Ovary (tissue), 9 donors: ENCODE data around the gene UCK1. TPM values are rescaled to one million over a fixed set of nuclear protein-coding genes. Genes with fewer than 3 reads are reported as not detected.

ENCODE experiments used
- DNase-seq, 5 donors: peaks; one replicate each; pipeline ENCODE4 v3.0.0-alpha.2; 2019 to 2020
- H3K27ac ChIP-seq, 2 donors: fragments of 200-600 bp; one replicate each; pipeline versions ENCODE4 v1.5.1 to v1.8.0; 2019 to 2022
- H3K27me3 ChIP-seq: fragments of 200-600 bp; one replicate; pipeline ENCODE4 v1.8.0; 2022
- H3K36me3 ChIP-seq: fragments of 200-600 bp; sonication (generic); one replicate; pipeline ENCODE4 v1.5.1; 2019
- H3K4me1 ChIP-seq: one replicate; pipeline ENCODE4 v1.8.1; 2013; ENCODE audit warnings: mild to moderate bottlenecking, moderate library complexity; ENCODE audit not compliant: insufficient read depth
- H3K4me3 ChIP-seq: fragments of 200-600 bp; sonication (generic); one replicate; pipeline ENCODE4 v1.5.1; 2017
- H3K9me3 ChIP-seq, 2 donors: fragments of 200-600 bp in 1 of 2; sonication (generic) in 1 of 2; one replicate each; pipeline versions ENCODE4 v1.5.1 to v1.8.1; 2013 to 2019; ENCODE audit warnings: mild to moderate bottlenecking in 1 of 2, moderate library complexity in 1 of 2
- EP300 ChIP-seq: sonication (generic); formaldehyde crosslinking; IDR thresholded peaks from one replicate; pipeline ENCODE4 v1.6.1; 2017; ENCODE audit warnings: antibody characterized with exemption
- POLR2A ChIP-seq: fragments of 450-650 bp; IDR thresholded peaks from one replicate; pipeline ENCODE4 v1.6.1; 2017; ENCODE audit warnings: antibody characterized with exemption, mild to moderate bottlenecking, moderate library complexity
- WGBS, 3 donors: extraction: QIAGEN DNeasy Blood & Tissue Kit in 1 of 3; methylation state at CpG; one replicate each; pipeline versions ENCODE4 v1.1.5 to v1.1.7; 2013 to 2017; 5-methylcytosine and 5-hydroxymethylcytosine counted together
- intact Hi-C, 4 donors: fragments of 100-400 bp; cut with DNase I; formaldehyde crosslinking; loops; one replicate each; pipeline versions ENCODE4 v1.11.0 to v1.15.1; 2022 to 2023
- polyA plus RNA-seq, 2 donors: library from polyadenylated mRNA; stranded (reverse); fragments of 200-250 nt in 1 of 2; fragments of 350-450 nt in 1 of 2; fragmentation: Illumina TruSeq in 1 of 2; extraction: RNeasy Lipid Tissue Mini Kit (QIAGEN cat#74804) in 1 of 2; gene quantifications; one replicate each; pipeline ENCODE4 v1.2.3, GENCODE V29; 2013 to 2014
- total RNA-seq, 7 donors: library from RNA; depleted of rRNA in 2 of 7; stranded (reverse); fragments of >200 nt in 2 of 7; fragmentation: NEBNext Ultra II Directional in 3 of 7; extraction: Animal tissue kit (Norgen Biotek cat#: 25700) in 3 of 7; gene quantifications; one replicate each; pipeline versions ENCODE4 v1.1.0 to v1.2.4, GENCODE V29; 2016 to 2023
- TF ChIP-seq, protein P1 (sequence below), 3 donors: fragments of 450-650 bp in 2 of 3; fragments of 200-600 bp in 1 of 3; IDR thresholded peaks; one replicate each; pipeline versions ENCODE4 v1.5.1 to v1.8.0; 2016 to 2022; ENCODE audit warnings: antibody characterized with exemption in 3 of 3, mild to moderate bottlenecking in 1 of 3
- donor health status: DM: no; HTN: no; CAD: no; lungs with moderate emphysema.
- donor health status: DM: no; HTN: no; CAD: no.
- donor health status: Bipolar disorder and iron deficiency.
- donor health status: DM: yes; HTN: yes; CAD: no.
- donor health status: DM: no; HTN: no; CAD: no.
- donor health status: DM: yes; HTN: yes; CAD: no.

The UCK1 gene
- total and polyA plus RNA-seq, 9 donors = 19.8 to 37.9 (median 29.7) TPM

DNA sequence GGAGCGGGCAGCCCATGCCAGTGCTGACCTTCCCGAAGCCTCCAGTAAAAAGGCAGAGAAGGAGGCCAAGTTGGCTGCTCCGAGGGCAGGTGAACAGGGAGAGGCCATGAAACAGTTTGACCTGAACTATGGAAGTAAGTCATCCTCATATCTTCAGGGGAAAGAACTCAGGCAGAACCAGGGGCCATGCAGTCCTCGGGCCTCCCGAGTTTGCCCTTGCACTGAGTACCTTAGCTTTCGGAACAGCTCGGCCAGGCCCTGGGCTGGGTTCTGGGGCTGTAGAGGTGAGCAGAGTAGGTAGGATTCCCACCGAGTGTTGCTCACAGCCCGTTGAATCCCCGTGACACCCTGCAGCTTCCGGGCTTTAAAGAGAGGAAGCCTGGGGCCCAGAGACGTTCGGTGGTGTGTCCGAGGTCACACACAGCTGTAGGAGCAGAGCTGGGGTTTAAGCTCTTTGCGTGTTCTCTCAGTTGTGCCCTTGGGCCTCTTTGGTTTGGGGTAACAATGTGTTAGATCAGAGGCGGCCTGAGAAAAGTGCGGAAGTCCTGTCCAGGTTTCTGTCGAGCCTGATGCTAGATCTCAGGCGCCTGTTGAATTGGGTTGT lies 53.1 kb downstream of the UCK1 start:
- TF ChIP-seq, protein P1, sequence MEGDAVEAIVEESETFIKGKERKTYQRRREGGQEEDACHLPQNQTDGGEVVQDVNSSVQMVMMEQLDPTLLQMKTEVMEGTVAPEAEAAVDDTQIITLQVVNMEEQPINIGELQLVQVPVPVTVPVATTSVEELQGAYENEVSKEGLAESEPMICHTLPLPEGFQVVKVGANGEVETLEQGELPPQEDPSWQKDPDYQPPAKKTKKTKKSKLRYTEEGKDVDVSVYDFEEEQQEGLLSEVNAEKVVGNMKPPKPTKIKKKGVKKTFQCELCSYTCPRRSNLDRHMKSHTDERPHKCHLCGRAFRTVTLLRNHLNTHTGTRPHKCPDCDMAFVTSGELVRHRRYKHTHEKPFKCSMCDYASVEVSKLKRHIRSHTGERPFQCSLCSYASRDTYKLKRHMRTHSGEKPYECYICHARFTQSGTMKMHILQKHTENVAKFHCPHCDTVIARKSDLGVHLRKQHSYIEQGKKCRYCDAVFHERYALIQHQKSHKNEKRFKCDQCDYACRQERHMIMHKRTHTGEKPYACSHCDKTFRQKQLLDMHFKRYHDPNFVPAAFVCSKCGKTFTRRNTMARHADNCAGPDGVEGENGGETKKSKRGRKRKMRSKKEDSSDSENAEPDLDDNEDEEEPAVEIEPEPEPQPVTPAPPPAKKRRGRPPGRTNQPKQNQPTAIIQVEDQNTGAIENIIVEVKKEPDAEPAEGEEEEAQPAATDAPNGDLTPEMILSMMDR (IDR thresholded peaks at IDR 0.05) = no peak
- TF ChIP-seq EP300 (no peak), POLR2A (no peak)
- DNase-seq = no peak
- no peaks in the 10 kb centered on the region for H3K9me3 ChIP-seq
- intact Hi-C loops = loop anchor here in 3 of 4 donors (5.0 to 10.0 kb wide), 4 partner anchors 73 to 131 kb away; no protein-coding TSS in a partner anchor
- 79 to 83% (median 83%) methylated on average over 19 of the region's 19 CpGs for WGBS, 3 donors
- H3K4me3 ChIP-seq = no peak overlapping the region
- no peak overlapping the region for H3K27ac ChIP-seq
- no peaks in the 10 kb centered on the region for H3K27me3 ChIP-seq
- H3K4me1 ChIP-seq = no peaks in the 10 kb centered on the region
- H3K36me3 ChIP-seq = no peaks in the 10 kb centered on the region

DNA sequence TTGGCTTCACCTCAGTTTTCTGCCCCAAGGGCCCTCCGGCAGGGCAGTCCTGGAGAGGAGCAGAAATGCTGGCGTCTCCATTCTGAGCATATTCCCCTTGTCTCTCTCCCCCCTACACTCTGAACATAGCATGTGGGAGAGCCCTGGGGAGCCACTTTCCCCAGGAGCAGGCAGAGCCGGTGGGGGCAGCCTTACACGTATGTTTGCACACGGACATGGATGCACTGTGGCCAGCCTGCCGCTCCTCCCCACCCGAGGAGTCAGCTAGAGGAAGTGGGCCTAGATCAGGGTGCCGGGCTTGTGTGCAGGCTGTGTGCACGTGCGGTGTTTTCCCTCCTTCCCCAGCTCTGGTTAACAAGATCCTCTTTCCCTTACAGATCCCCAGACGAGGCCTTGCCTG lies 53.7 kb downstream of the UCK1 start:
- Histone ChIP-seq H3K4me1 (no peaks in the 10 kb centered on the region), H3K9me3 (no peaks in the 10 kb centered on the region), H3K27me3 (no peaks in the 10 kb centered on the region), H3K27ac (no peak overlapping the region), H3K4me3 (no peak overlapping the region), H3K36me3 (no peaks in the 10 kb centered on the region)
- TF ChIP-seq EP300 (no peak), POLR2A (no peak)
- TF ChIP-seq, protein P1 (IDR thresholded peaks at IDR 0.05) = no peak
- no peak for DNase-seq
- WGBS, 3 donors = 79 to 83% (median 82%) methylated on average over 11 of the region's 11 CpGs
- intact Hi-C loops = loop anchor here in 3 of 4 donors (5.0 to 10.0 kb wide), 4 partner anchors 73 to 130 kb away; no protein-coding TSS in a partner anchor

DNA sequence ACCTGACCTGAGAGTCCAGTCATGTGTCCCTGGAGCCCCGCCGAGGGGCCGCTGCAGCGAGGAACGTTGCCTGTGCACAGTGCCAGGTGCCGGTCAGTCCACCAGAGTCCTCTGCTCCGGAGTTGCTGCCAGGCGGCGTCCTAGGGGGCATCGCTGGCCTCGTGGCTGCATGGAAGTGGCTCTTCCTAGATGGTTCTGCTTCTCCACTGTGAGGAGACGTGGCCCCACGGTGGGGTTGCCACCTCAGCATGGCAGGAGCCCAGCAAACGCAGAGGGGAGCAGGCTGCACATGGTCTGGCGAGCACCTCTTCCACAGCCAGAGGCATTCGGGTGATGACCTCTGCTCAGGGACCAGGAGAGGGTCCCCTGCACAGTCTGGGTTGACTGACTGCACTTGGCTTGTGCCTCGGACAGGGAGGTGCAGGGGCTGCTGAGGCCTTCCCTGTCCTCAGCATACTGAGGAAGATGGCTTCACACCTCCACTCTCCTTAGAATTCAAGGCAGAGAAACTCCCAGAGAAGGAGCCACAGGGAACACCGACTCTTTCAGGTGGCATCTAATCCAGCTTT lies 54.2 kb downstream of the UCK1 start:
- Histone ChIP-seq H3K4me1 (no peaks in the 10 kb centered on the region), H3K9me3 (no peaks in the 10 kb centered on the region), H3K4me3 (no peak overlapping the region), H3K36me3 (no peaks in the 10 kb centered on the region), H3K27me3 (no peaks in the 10 kb centered on the region), H3K27ac (no peak overlapping the region)
- TF ChIP-seq POLR2A (no peak), EP300 (no peak)
- TF ChIP-seq, protein P1 (IDR thresholded peaks at IDR 0.05) = no peak
- intact Hi-C loops = loop anchor here in 3 of 4 donors (5.0 to 10.0 kb wide), 4 partner anchors 72 to 130 kb away; no protein-coding TSS in a partner anchor
- WGBS, 3 donors = 76 to 88% (median 87%) methylated on average over 11 to 18 of the region's 18 CpGs
- peak in 1 of 5 donors; percentile 32 for DNase-seq

DNA sequence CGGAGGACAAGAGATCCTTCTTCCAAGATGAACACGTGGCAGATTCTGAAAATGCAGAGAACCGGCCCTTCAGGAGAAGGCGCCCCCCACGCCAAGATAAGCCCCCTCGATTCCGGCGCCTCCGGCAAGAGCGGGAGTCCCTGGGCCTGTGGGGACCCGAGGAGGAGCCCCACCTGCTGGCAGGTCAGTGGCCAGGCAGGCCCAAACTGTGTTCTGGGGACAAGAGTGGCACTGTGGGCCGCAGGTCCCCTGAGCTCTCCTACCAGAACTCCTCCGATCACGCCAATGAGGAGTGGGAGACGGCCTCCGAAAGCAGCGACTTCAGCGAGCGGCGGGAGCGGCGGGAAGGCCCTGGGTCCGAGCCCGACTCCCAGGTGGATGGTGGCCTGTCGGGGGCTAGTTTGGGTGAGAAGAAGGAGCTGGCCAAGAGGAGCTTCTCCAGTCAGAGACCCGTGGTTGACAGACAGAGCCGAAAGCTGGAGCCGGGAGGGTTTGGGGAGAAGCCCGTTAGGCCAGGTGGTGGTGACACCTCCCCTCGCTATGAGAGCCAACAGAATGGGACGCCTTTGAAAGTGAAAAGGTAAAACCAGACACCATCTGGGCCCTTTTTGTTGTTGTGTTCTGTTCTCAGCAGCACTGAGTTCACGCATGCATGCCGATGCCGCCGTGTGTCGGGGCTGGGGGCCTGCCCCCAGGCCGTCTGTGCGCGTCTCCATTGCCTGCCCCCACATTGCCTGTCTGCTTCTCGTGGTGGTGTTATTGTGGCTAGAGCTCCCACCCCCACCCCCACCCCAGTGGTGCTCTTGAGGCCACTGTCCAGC lies 54.9 kb downstream of the UCK1 start:
- intact Hi-C loops = loop anchor here in 3 of 4 donors (5.0 to 10.0 kb wide), 4 partner anchors 71 to 129 kb away; no protein-coding TSS in a partner anchor
- no peaks in the 10 kb centered on the region for H3K36me3 ChIP-seq

More for the DNA sequence above, 54.9 kb downstream of the UCK1 start:
- WGBS, 3 donors = 74 to 84% (median 76%) methylated on average over 40 of the region's 40 CpGs
- Histone ChIP-seq H3K27me3 (no peaks in the 10 kb centered on the region), H3K4me3 (no peak overlapping the region), H3K9me3 (no peaks in the 10 kb centered on the region), H3K4me1 (no peaks in the 10 kb centered on the region), H3K27ac (no peak overlapping the region)
- DNase-seq = peak in 1 of 5 donors; percentile 40
- no peak for TF ChIP-seq EP300
- TF ChIP-seq, protein P1 (IDR thresholded peaks at IDR 0.05) = peak in 1 of 3 donors; percentile 25
- no peak for TF ChIP-seq POLR2A
